Fibroblast of mammary gland (primary cell): ENCODE results near the gene CMTR1.

ENCODE experiments used
- DNase-seq: peaks from one replicate; pipeline ENCODE4 v3.0.0-alpha.2; 2010; ENCODE audit warnings: low read depth
- H3K4me3 ChIP-seq: 2 replicates; pipeline ENCODE4 v1.5.1; 2011; ENCODE audit warnings: low read depth, mild to moderate bottlenecking, low read length, moderate library complexity; ENCODE audit not compliant: control insufficient read depth
- TF ChIP-seq, protein P1 (sequence below): conservative IDR thresholded peaks from 2 replicates; pipeline ENCODE4 v1.5.1; 2011; ENCODE audit warnings: low read depth, low read length, inconsistent platforms; ENCODE audit not compliant: control insufficient read depth, insufficient read depth

CMTR1 gene, protein sequence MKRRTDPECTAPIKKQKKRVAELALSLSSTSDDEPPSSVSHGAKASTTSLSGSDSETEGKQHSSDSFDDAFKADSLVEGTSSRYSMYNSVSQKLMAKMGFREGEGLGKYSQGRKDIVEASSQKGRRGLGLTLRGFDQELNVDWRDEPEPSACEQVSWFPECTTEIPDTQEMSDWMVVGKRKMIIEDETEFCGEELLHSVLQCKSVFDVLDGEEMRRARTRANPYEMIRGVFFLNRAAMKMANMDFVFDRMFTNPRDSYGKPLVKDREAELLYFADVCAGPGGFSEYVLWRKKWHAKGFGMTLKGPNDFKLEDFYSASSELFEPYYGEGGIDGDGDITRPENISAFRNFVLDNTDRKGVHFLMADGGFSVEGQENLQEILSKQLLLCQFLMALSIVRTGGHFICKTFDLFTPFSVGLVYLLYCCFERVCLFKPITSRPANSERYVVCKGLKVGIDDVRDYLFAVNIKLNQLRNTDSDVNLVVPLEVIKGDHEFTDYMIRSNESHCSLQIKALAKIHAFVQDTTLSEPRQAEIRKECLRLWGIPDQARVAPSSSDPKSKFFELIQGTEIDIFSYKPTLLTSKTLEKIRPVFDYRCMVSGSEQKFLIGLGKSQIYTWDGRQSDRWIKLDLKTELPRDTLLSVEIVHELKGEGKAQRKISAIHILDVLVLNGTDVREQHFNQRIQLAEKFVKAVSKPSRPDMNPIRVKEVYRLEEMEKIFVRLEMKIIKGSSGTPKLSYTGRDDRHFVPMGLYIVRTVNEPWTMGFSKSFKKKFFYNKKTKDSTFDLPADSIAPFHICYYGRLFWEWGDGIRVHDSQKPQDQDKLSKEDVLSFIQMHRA

DNA sequence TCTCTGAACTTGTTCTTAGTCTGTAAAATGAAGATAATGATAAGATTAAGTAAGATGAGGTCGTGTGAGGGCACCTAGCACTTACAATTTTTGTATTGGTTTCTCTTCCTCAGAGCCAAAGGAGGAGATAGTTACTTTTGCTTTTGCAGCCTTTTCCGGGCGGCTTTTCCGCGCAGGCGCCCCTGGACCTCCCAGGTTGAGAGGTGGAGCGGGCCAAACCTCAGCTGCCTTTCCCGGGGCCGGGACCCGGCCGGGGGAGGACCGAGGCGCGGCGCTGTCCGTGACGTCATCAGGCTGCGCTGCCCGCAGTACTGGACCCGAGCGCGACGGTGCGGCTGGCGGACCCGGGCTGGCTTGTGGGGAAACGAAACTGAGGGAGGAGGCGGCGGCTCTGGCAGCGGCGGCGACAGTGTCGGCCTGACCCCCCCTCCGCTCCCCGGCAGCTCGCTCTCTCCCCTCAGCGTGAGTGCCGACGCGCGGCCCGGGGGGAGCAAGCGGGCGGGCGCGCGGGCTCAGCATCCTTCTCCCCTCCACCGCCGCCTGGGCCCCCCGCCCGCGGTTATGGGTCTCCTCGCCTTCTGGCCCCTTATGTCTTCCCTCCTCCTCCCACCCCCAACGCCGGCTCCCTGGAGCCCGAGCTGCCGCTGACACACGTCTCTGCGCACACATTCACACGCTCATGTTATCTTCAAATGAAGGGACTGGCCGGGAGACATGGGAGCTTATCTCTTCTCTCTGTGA lies at the start of gene CMTR1:
TSS of gene CMTR1 (plus strand) at position 306 of the 741 bp plus-strand sequence. CDS start 2,409 bp downstream, outside the sequence.
- peak within 1 kb of the TSS; percentile 61 for H3K4me3 ChIP-seq
- TF ChIP-seq, protein P1, sequence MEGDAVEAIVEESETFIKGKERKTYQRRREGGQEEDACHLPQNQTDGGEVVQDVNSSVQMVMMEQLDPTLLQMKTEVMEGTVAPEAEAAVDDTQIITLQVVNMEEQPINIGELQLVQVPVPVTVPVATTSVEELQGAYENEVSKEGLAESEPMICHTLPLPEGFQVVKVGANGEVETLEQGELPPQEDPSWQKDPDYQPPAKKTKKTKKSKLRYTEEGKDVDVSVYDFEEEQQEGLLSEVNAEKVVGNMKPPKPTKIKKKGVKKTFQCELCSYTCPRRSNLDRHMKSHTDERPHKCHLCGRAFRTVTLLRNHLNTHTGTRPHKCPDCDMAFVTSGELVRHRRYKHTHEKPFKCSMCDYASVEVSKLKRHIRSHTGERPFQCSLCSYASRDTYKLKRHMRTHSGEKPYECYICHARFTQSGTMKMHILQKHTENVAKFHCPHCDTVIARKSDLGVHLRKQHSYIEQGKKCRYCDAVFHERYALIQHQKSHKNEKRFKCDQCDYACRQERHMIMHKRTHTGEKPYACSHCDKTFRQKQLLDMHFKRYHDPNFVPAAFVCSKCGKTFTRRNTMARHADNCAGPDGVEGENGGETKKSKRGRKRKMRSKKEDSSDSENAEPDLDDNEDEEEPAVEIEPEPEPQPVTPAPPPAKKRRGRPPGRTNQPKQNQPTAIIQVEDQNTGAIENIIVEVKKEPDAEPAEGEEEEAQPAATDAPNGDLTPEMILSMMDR: no peak
- DNase-seq: peak; percentile 82

DNA sequence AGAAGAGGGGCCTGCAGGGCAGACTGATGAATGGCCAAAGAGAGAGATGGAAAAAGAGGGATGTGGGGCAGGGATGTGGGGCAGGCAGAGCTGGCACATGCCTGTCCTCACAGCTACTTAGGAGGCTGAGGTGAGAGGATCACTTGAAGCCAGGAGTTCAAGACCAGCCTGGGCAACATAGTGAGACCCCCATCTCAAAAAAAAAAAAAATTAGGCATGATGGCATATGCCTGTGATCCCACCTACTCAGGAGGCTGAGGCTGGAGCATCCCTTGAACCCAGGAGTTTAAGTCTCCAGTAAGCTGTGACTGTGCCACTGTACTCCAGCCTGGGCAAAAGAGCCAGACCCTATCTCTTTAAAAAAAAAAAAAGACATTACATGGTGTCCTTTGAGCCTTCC lies 44.4 kb upstream of the CMTR1 start:
- TF ChIP-seq, protein P1: no peak
- H3K4me3 ChIP-seq: no peak overlapping the region
- no peak for DNase-seq

DNA sequence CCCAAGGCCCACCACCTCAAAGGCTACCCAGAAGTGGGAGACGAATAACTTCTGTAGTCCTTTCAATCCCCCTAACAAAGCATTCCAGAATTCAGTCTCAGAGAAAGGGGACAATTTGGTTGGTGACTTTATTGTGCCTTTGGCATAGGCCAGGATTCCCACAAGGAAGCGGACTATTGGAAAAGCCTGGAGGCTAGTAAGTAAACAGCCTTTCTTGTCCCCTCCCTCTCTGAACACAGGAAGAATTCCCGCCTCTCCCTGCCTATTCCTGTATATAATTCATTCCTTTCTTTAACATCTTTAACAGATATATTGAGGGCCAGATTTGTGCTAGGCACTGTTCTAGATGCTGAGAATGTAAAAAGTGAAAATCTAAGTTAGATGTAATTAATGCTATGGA lies 43.2 kb upstream of the CMTR1 start:
- no peak overlapping the region for H3K4me3 ChIP-seq
- DNase-seq: no peak
- TF ChIP-seq, protein P1: no peak

DNA sequence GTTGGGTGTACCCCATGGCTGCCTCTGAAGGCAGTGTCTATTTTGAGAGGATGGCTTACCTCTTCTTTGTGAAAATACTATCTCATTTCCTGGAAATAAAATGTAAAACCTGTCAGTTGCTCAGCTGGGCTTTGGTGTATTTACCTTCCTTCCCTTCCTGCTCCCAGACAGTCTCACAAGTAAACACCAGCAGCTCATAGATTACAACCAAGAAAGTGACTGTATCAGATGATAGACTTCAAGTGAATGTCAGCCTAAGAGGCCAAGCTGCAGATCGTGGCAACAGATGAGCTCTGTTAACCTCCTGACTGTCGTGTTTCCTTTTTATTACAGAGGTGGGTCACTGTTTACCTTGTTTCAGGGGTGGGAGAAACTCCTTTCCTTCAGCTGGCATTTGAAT lies 41.9 kb upstream of the CMTR1 start:
- TF ChIP-seq, protein P1: no peak
- DNase-seq: no peak
- no peak overlapping the region for H3K4me3 ChIP-seq

DNA sequence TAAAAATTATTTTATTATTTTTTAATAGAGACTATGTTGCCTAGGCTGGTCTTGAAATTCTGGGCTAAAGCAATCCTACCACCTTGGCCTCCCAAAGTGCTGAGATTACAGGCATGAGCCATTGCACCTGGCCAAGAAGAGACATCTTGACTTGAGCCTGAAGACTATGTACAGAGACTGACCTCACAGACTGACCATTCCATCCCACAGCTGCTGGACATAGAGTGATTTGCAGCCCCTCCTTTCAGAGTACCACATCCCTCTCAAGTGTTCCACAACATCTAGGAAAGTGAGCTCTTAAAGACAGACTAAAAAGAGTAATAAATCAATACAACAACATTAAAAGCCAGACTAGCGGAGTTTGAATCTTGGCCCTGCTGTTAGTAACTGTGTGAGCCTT lies 40.2 kb upstream of the CMTR1 start:
- no peak for DNase-seq
- TF ChIP-seq, protein P1: no peak
- no peak overlapping the region for H3K4me3 ChIP-seq

DNA sequence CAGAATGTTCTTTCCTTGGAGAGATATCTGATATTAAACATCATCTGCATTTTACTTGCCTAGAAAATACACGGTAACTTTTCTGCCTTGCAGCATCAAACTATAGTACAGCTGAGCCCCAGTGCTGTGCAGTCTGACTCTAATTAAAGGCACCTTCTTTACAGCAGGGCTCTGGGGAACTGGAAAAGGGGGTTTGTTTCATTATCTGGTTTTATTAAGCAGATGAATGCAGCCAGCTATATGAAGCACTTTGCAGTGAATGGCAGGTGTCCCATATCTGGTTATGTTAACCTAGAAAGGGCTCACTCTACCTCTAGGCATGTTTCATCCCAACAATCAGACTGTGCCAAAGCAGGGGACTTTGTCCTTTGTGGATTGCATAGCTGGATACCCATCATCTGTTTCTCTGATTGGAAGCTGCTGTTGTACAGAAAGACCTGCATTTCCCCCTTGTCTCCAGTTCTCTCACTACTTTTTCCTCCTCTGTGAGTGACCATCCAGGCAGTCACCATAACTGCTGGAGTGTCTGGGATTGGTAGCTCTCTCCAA lies 39.6 kb upstream of the CMTR1 start:
- no peak overlapping the region for H3K4me3 ChIP-seq
- TF ChIP-seq, protein P1: no peak
- no peak for DNase-seq
